ENCODE measurements around the gene RNF148.
"Not testable (repeated sequence)": the region's sequence is repeated elsewhere in the genome, so short reads cannot be mapped to it uniquely, and the experiment has no call there.

The RNF148 gene

GRCh38 chr7:122691569-122692235 is 11.0 kb downstream of the RNF148 start:
- no peak overlapping the region for H3K27ac ChIP-seq
- no peak for TF ChIP-seq CTCF (conservative IDR thresholded peaks at IDR 0.05)

GRCh38 chr7:122689346-122690109 is 13.2 kb downstream of the RNF148 start:
- H3K27ac ChIP-seq: no peak overlapping the region
- no peak for TF ChIP-seq CTCF (conservative IDR thresholded peaks at IDR 0.05)

GRCh38 chr7:122688400-122688998 is 14.2 kb downstream of the RNF148 start:
- no peak for TF ChIP-seq CTCF (conservative IDR thresholded peaks at IDR 0.05)

GRCh38 chr7:122686360-122686878 is 16.3 kb downstream of the RNF148 start:
- TF ChIP-seq CTCF (conservative IDR thresholded peaks at IDR 0.05): no peak
- H3K27ac ChIP-seq: no peak overlapping the region

More at GRCh38 chr7:122688400-122688998, 14.2 kb downstream of the RNF148 start:
- H3K27ac ChIP-seq: no peak overlapping the region

- no peak for TF ChIP-seq CTCF (conservative IDR thresholded peaks at IDR 0.05)
Observed at GRCh38 chr7:122684504-122684903, 18.2 kb downstream of the RNF148 start.

GRCh38 chr7:122682815-122683550 is 19.7 kb downstream of the RNF148 start:
- H3K27ac ChIP-seq: no peak overlapping the region
- no peak for TF ChIP-seq CTCF (conservative IDR thresholded peaks at IDR 0.05)

More at GRCh38 chr7:122684504-122684903, 18.2 kb downstream of the RNF148 start:
- H3K27ac ChIP-seq: 0 out of 2 replicates have a peak overlapping the region, but pooled peaks have one; percentile 3

GRCh38 chr7:122681186-122681585 is 21.5 kb downstream of the RNF148 start:
- not testable (repeated sequence) for H3K27ac ChIP-seq

Measured in VCaP (cell line).